Left colon (tissue), 2 donors: Measurements from ENCODE around the gene PDS5B. TPM values are rescaled to one million over a fixed set of nuclear protein-coding genes. Genes with fewer than 3 reads are reported as not detected.

Experiments used
- ATAC-seq: fragments of 200-7000 bp; cut with Tn5 transposase; one replicate; pipeline ENCODE4 v1.9.1; 2020; ENCODE audit warnings: mild to moderate bottlenecking, moderate library complexity
- DNase-seq, 2 donors: peaks; one replicate each; pipeline ENCODE4 v3.0.0-alpha.2; 2020
- intact Hi-C, 2 donors: fragments of 100-400 bp; cut with DNase I in 1 of 2; cut with micrococcal nuclease in 1 of 2; formaldehyde crosslinking; loops; one replicate each; pipeline versions ENCODE4 v1.11.2 to v1.14.0; 2022; cut with DNase I, micrococcal nuclease
- total RNA-seq, 2 donors: library from RNA; stranded (reverse); fragmentation: NEBNext Ultra II Directional; extraction: Animal tissue kit (Norgen Biotek cat#: 25700); gene quantifications; one replicate each; pipeline ENCODE4 v1.2.1, GENCODE V29; 2021
- donor health status: DM: no; HTN: no; CAD: no.
- donor health status: DM: yes; HTN: yes; CAD: no.

PDS5B gene
- total RNA-seq, 2 donors from 2014 or later, result 29.2 to 29.7 TPM

DNA sequence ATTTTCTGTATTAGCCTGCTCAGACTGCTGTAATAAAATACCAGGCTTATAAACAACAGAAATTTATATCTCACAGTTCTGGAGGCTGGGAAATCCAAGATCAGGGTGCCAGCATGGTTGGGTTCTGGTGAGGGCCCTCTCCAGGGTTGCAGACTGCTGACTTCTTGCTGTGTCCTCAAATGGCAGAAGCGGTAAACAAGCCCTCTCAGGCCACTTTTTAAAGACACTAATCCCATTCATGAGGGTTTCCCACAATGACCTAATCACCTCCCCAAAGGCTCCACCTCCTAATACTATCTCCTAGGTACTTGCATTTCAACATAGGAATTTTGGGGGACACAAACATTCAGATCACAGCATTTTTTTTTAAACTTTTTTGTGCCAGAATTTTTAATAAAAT, 159.3 kb downstream of the PDS5B start:
- no peak for DNase-seq
- ATAC-seq, result no peak
- intact Hi-C loops, result no loop called here

DNA sequence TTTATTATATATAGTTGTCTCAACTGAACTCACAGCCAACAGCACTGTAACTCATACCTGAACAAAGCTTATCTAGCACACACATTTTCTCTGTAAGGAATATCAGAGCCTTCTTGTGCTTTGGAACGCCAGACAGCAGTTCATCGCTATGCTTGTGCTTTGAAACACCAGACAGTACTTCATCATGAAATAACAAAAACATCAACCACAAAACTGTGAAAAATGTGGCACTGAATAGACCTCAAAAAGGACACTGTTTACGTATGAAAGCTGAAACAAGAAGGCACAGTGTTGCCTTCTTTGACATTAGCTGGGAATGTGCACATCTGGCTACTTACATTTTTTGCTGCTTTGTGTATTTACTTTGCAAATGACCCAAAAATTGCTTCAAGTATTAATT, 160.2 kb downstream of the PDS5B start:
- ATAC-seq (no peak), DNase-seq (no peak)
- intact Hi-C loops, result no loop called here

DNA sequence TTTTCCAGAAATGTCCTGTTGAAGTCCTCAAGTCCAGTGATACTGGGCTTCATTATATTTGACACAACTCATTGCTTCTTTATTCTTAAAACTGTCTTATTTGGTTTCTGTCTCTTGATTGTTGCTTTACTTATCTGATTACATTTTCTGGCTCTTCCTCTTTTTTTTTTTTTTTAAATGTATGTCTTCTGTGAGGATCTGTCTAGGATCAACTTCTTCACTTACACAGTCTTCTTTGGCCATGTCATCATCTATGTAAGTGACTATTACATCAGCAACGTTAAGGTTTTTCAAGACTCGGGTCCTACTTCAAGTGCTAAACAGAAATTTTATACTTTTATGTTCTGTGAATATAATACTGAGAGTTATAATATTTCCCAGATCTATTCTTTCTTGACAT, 162.1 kb downstream of the PDS5B start:
- intact Hi-C loops, result no loop called here
- ATAC-seq, result no peak

DNA sequence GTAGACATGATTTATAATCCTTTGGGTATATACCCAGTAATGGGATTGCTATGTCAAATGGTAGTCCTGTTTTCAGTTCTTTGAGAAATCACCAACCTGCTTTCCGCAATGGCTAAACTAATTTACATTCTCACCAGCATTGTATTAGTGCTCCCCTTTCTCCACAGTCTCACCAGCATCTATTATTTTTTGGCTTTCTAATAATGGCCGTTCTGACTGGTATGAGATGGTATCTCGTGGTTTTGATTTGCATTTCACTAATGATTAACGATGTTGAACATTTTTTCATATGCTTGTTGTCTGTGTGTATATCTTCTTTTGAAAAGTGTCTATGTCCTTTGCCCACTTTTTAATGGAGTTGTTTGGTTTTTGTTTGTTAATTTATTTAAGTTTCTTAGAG, 165.1 kb downstream of the PDS5B start:
- DNase-seq, result no peak
- intact Hi-C loops, result no loop called here
- no peak for ATAC-seq

More for the DNA sequence above, 162.1 kb downstream of the PDS5B start:
- DNase-seq, result no peak

DNA sequence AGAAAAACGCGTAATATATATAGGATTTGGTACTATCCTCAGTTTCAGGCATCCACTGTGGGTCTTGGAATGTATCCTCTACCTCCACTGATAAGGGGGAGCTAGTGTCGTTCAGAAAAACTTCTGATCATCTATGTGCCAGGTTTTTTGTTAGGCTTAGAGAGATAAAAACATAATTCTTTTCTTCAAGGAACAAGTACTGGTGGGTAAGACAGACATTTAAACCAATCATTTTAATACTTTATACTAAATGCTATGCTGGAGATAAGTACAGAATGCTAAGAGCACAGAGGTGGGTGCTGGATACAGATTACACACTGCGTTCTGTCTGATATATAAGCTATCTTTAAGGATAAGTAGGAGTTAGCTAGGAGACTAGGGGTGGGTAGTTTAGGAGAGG, 166.1 kb downstream of the PDS5B start:
- DNase-seq (no peak), ATAC-seq (no peak)
- intact Hi-C loops, result no loop called here

DNA sequence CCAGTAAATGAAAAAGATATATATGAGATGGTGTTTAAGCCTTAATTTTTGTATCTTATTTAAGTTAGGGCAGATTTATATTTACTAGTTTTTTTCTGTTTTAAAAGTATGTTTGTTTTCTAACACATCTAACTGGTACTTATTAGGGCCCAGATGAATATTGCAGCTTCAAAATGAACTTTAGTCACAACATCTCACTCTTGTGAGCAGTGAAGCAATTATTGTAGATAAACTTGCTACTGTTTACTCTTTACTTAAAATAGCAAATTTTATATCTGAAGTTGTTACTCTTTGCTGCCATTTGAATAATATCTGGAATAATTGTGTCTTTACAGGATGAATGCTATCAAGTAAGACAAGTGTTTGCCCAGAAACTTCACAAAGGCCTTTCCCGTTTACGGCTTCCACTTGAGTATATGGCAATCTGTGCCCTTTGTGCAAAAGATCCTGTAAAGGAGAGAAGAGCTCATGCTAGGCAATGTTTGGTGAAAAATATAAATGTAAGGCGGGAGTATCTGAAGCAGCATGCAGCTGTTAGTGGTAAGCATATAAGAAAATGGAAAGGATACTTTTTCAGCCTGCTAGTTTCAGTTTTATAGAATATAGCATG, 166.8 kb downstream of the PDS5B start:
- no peak for DNase-seq
- intact Hi-C loops, result no loop called here
- no peak for ATAC-seq

DNA sequence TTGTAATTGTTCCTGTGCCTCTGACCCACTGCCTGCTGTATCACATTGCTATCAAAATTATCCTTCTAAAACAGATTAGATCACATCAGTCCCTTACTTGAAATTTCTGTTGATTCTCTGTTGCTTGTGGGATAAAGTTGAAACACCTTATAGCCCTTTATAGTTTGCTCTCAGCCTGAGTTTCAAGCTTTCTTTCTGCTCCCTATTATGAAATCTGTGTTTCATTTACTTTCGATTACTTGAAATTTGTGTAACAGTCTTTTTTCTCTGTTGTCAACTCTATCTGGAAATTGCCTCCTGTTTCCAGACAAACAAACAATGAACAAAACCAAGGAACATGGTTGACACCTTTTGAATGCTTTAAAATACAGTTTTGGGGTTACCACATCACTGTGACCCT, 167.9 kb downstream of the PDS5B start:
- intact Hi-C loops, result no loop called here
- DNase-seq, result no peak
- ATAC-seq, result no peak

DNA sequence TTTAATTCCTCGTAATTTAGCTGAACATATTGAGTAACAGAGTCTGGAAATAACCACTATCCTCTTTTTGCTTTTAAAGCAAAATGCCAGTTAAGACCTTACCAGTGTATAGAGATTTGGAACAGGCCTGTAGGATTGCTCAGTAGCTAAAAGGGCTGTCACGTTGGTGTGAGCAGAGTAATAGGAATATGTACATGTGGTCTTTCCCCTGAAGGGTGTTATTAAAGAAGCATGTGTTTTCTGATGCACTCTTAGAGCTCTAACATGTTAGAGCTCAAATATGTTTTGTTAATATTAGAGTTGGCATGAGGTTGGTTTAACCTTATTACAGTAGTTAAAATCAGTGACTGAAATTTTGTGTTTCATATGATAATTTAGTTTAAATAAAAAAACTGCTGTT, 172.9 kb downstream of the PDS5B start:
- intact Hi-C loops, result no loop called here
- ATAC-seq, result no peak

DNA sequence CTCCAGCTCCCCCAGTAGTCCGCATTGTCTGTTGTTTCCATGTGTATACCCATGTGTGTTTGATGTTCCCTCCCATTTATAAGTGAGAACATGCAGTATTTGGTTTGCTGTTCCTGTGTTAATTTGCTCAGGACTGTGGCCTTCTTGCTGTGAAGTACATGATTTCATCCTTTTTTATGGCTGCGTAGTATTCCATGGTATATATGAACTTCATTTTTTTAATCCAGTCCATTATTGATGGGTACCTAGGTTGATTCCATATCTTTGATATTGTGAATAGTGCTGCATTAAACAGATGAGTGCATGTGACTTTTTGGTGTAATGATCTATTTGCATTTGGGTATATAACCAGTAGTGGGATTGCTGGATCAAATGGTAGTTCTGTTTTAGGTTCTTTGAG, 175.2 kb downstream of the PDS5B start:
- intact Hi-C loops, result no loop called here
- DNase-seq, result no peak
- no peak for ATAC-seq

More for the DNA sequence above, 172.9 kb downstream of the PDS5B start:
- DNase-seq, result no peak

DNA sequence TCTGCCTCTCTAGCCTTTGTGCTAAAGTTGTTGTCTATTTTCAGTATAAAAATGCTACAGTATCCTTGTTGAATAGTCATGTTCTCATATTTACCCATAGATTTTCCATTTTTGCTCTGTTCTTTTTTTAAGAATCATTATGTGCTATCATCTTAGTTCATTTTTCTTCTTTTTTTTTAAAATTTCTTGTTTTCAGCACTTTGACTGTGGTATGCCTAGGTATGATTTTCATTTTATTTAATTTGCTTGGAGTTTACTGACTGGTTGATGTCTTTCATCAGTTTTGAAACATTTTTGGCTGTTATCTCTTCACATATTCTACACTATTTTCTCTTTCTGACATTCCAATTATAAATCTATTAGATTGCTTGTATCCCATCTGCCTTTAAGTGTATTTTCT, 192.9 kb downstream of the PDS5B start:
- no peak for ATAC-seq
- no peak for DNase-seq
- intact Hi-C loops, result no loop called here

DNA sequence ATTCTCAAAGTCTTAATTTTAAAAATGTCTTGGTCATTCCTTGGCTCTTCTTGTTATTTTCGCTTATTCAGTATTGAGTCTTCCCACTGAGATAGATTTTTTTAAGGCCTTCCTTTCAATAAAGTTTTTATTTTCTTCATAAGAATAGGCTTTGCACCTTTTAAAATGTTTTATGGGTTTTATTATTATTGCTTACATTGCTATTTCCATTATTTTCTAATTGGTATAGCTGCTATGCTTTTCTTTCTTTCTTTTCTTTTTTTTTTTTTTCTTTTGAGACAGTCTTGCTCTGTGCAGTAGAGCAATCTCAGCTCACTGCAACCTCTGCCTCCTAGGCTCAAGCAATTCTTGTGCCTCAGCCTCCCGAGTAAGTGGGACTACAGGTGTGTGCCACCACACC, 195.7 kb downstream of the PDS5B start:
- intact Hi-C loops, result no loop called here
- DNase-seq (no peak), ATAC-seq (no peak)

DNA sequence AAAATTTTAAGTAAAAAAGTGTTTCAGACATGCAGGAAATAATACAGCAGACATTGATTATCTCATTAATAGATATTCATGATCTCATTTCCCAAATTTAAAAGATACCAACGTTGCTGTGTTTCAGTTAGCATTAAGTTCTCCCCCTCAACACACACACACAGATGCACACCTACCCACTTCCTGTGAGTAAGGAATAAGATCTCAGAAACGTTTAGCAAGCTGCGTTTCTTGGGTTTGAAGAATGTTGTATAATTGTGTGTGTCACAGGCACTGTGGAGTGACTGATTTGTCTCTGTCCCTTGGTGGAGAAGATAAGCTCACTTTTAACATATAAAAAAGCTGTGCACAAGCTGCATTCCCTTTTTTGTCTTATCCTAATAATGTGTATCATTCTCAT, 196.8 kb downstream of the PDS5B start:
- ATAC-seq (no peak), DNase-seq (no peak)
- intact Hi-C loops, result no loop called here

DNA sequence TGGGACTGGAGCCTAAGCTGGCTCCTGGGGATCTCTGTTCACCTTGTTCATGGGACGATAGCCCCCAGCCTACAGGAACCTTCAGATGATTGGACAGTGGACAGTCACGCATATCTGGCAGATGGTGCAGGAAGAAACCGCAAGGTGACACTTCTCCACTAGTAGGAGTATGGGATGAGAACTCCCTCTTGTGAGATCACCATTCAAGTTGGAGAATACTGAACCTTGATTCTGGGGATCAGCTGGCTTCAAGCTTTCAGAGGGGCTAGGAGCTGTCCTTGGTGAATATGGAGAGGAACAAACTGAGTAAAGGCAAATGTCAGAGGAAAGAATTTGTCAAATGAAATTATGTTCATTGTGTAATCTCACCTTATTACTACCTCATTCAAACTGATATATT, 204.5 kb downstream of the PDS5B start:
- no peak for ATAC-seq
- DNase-seq, result no peak
- intact Hi-C loops, result no loop called here

DNA sequence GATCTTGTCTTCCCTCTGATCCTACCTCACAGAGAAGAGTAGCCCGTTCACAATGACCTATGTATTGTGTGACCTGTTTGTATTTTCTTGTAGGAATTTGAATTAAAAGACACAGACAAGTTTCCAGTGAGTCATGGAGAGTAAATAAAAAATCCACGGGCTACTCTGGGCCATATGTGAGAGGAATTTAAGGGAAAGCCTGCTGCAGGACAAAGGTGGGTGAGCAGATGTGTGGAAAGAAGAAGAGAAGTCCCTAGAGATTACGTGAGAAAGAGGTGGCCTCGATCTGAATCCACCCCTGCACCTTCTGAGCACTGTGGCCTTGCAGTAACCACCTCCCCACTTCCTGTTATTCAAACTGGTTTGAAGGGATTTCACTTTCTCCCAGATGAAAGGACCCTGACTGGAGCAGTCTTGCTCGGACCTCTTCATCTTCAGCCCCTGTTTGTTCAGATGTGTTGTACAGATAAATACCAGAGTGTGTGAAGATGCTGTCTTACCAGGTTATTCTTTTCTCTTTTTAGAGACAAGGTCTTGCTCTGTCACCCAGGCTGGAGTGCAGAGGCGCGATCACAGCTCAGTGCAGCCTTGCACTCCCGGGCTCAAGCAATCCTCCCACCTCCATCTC, 205.4 kb downstream of the PDS5B start:
- intact Hi-C loops, result no loop called here
- DNase-seq, result no peak
- no peak for ATAC-seq

DNA sequence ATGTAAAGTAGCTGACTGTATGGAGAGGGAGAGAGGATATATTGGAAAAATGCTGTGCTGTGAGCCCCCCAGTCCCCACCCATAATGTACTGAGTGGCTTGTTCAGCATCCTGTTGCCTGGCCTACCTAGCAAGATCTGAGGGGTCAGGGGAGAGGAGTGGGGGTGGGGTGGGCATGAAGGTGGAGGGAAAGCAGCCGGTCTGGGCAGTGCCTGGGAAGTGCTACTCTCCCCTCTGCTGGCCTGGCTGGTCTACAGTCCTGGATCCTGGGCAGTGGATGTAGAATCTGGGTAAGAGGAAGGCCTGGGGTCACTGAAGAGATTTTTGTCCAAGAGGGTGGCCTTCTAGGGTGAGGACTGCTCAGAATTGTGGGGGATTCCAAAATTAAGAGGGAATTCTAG, 210.5 kb downstream of the PDS5B start:
- DNase-seq (no peak), ATAC-seq (no peak)
- intact Hi-C loops, result no loop called here

DNA sequence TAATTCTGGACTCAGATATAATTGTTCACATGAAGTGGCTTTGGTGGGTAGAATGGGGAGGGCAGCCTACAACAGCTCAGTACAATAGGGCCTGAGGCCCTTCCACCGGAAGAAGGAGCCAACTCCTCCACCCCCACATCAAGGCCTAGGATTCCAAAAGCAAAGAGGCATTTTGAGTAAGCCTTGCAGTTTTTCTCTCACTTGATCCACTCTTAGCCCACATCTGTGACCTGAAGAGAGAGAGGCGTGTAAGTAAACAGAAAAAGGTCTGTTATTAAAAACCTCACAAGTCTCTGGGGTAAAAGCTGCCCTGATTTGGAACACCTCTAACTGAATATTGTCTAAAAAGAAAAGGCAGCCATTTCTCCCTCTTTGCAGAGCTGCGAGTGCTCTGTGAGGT, 215.9 kb downstream of the PDS5B start:
- DNase-seq, result no peak
- intact Hi-C loops, result no loop called here
- no peak for ATAC-seq

DNA sequence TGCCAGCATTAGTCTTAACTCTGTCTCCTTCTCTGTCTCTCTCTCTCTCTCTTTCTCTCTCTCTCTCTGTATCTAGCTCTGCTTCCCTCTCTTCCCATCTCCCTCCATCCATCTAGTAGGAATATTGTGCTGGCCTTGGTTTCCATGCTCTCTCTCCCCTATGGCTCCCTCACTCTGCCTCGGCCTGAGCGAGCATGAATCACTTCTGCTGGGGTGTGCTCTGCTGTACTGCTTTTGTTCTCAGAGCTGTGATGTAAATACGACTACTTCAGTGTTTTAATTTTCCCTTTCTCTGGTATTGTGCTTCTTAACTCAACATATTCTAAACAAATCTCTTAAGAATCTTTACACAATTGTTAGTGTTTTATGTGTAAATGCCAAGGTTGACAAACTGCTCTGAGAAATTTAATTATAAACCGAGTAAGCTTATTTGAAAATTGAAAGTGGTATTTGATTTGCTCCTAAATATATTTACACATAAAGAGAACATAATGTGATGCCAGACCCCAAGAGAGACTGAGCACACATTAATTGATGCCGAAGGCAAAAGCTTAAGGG, 218.5 kb downstream of the PDS5B start:
- no peak for ATAC-seq
- intact Hi-C loops, result no loop called here

DNA sequence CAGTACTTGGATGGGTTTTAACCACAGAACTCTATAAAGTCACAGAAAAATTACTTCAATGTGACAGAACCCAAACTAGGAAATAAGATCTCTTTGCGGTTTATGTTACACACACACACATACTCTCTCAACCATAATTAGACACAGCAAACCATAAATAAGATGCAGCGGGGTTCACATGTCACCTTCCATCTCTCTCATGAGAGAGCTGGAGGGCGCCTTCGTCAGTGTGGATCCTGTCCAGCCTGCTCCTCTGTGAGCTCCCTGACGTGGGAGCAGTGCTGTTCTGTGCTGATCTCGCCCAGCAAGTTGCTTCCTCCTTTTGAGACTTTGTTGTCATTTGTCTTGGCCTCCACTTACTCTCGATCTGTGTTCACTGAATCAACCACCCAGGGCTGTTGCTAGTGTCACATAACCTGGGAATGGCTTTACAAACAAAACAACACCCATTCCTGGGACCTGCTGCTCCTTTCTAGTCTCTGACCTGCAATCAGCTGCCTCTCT, 225.1 kb downstream of the PDS5B start:
- intact Hi-C loops, result no loop called here
- DNase-seq (peak; percentile 30 to 43), ATAC-seq (peak; percentile 97)

More for the DNA sequence above, 218.5 kb downstream of the PDS5B start:
- no peak for DNase-seq

DNA sequence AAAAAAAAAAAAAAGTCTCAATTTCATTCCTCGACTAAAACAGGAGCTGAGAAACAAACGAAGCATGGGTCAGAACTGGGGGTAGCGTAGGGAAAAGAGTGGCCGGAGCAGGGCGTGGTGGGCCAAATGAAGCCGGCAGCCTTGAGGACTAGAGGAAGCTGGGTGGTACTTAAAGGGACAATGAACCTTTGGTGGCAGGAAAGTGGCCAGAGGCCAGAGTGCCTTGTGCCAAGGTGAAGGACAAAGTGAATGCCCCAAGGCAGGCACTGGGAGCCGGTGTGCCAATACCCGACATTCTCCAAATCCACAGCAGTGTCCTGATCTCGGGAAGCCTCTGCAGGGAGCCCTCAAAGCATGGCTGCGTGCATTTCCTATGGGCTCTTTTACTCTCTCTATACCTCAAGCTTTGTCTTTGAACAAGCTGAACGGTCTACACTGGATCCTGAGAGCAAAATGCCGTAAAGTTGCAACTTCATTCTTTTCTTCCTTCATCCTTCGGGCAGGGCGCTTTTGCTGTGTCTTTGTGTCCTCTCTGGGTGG, 235.0 kb downstream of the PDS5B start:
- DNase-seq (no peak), ATAC-seq (no peak)
- intact Hi-C loops, result no loop called here

DNA sequence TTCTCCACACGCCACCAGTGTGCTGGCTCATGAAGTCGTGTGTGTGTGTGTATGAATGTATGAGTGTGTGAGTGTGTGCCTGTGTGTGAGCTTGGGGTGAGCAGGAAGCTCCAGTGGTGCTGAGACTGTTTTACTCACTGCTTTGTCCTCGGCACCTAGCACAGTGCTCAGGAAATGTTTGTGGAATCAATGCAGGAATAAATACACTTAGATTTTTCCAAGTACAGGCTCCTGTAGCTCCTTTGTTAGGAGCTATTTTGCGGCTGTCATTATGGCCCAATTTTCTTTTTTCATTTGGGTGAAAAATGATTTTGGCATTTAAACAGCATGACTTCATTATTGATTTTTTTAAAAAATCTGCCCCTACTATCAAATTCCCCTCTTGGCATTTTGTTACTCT, 236.5 kb downstream of the PDS5B start:
- DNase-seq, result no peak
- no peak for ATAC-seq
- intact Hi-C loops, result no loop called here
